Measurements from ENCODE around the gene CCDC40. TPM values are rescaled to one million over a fixed set of nuclear protein-coding genes. Genes with fewer than 3 reads are reported as not detected.

Gene CCDC40
- total and polyA plus RNA-seq, 2 of the 13 experiments (the other 11 are each of a cell fraction or from before 2014, with no cell fraction given), result 4.1 to 5.5 TPM

DNA sequence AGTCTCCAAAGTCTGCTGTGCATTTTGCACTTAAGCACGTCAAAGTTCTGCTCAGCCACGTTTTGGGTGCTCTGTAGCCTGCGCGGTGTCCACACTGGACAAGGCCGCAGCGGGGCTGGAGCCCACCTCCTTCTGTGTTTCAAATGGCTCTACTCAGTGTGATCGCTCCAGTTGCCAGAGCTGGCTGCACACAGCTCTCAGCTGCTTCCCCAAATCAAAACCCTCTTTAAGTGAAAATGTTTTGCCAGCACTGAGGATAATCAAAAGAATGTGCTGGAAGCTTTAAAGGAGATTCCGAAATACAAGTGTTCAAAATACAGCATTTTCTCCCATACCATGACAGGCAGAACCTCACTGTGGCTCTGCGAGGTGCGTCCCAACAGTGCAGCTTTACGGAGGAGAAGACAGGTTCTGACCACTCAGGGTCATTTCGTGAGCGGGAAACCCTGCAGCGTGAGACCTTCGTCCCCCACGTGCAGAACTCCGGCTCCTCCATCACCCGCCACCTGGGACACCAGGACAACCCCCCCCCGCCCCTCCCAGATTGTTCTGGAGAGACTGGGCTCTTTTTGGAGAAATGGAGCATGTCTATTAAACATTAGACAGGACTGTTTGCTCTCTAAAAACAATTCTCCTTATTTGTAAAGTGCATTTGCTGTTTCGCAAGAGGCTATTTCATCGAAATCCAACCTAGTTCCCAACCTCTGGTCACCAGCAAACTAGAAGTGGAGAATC, 17.4 kb upstream of the CCDC40 start (continued):
- TF ChIP-seq, protein P1, sequence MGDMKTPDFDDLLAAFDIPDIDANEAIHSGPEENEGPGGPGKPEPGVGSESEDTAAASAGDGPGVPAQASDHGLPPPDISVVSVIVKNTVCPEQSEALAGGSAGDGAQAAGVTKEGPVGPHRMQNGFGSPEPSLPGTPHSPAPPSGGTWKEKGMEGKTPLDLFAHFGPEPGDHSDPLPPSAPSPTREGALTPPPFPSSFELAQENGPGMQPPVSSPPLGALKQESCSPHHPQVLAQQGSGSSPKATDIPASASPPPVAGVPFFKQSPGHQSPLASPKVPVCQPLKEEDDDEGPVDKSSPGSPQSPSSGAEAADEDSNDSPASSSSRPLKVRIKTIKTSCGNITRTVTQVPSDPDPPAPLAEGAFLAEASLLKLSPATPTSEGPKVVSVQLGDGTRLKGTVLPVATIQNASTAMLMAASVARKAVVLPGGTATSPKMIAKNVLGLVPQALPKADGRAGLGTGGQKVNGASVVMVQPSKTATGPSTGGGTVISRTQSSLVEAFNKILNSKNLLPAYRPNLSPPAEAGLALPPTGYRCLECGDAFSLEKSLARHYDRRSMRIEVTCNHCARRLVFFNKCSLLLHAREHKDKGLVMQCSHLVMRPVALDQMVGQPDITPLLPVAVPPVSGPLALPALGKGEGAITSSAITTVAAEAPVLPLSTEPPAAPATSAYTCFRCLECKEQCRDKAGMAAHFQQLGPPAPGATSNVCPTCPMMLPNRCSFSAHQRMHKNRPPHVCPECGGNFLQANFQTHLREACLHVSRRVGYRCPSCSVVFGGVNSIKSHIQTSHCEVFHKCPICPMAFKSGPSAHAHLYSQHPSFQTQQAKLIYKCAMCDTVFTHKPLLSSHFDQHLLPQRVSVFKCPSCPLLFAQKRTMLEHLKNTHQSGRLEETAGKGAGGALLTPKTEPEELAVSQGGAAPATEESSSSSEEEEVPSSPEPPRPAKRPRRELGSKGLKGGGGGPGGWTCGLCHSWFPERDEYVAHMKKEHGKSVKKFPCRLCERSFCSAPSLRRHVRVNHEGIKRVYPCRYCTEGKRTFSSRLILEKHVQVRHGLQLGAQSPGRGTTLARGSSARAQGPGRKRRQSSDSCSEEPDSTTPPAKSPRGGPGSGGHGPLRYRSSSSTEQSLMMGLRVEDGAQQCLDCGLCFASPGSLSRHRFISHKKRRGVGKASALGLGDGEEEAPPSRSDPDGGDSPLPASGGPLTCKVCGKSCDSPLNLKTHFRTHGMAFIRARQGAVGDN (CRISPR knock-in tag; IDR thresholded peaks at IDR 0.05), result peak; percentile 97
- TF ChIP-seq, protein P2, sequence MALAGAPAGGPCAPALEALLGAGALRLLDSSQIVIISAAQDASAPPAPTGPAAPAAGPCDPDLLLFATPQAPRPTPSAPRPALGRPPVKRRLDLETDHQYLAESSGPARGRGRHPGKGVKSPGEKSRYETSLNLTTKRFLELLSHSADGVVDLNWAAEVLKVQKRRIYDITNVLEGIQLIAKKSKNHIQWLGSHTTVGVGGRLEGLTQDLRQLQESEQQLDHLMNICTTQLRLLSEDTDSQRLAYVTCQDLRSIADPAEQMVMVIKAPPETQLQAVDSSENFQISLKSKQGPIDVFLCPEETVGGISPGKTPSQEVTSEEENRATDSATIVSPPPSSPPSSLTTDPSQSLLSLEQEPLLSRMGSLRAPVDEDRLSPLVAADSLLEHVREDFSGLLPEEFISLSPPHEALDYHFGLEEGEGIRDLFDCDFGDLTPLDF (CRISPR knock-in tag; IDR thresholded peaks at IDR 0.05), result peak; percentile 27; the same call in 1 of the 2 replicates
- TF ChIP-seq, protein P3, sequence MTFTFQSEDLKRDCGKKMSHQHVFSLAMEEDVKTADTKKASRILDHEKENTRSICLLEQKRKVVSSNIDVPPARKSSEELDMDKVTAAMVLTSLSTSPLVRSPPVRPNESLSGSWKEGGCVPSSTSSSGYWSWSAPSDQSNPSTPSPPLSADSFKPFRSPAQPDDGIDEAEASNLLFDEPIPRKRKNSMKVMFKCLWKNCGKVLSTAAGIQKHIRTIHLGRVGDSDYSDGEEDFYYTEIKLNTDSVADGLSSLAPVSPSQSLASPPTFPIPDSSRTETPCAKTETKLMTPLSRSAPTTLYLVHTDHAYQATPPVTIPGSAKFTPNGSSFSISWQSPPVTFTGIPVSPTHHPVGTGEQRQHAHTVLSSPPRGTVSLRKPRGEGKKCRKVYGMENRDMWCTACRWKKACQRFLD (CRISPR knock-in tag; IDR thresholded peaks at IDR 0.05; ENCODE audit: borderline replicate concordance), result peak; percentile 42; the same call in 1 of the 2 replicates
- TF ChIP-seq HIVEP1 (CRISPR knock-in tag; IDR thresholded peaks at IDR 0.05) (0 out of 2 replicates have a peak, but pooled peaks have one; percentile 26), SMAD1 (CRISPR knock-in tag; IDR thresholded peaks at IDR 0.05; ENCODE audit: borderline replicate concordance, low read depth) (0 out of 2 replicates have a peak, but pooled peaks have one; percentile 14), TCF7 (IDR thresholded peaks at IDR 0.05; ENCODE audit: low read depth) (no peak), FOXK2 (IDR thresholded peaks at IDR 0.05) (no peak), ZSCAN31 (CRISPR knock-in tag; IDR thresholded peaks at IDR 0.05; ENCODE audit: low read depth) (no peak), NFIB (CRISPR knock-in tag; IDR thresholded peaks at IDR 0.05; ENCODE audit: borderline replicate concordance) (no peak), KLF6 (CRISPR knock-in tag; IDR thresholded peaks at IDR 0.05) (no peak), SSRP1 (CRISPR knock-in tag; IDR thresholded peaks at IDR 0.05) (no peak; the same call in 1 of the 2 replicates), ZNF619 (CRISPR knock-in tag; IDR thresholded peaks at IDR 0.05) (0 out of 2 replicates have a peak, but pooled peaks have one; percentile 63), TP53 (CRISPR knock-in tag; conservative IDR thresholded peaks at IDR 0.05) (no peak), ZNF460 (CRISPR knock-in tag; IDR thresholded peaks at IDR 0.05; ENCODE audit: borderline replicate concordance) (no peak), SMC3 (IDR thresholded peaks at IDR 0.05; ENCODE audit: low read length) (no peak), ZNF780A (CRISPR knock-in tag; IDR thresholded peaks at IDR 0.05) (no peak), HDAC1 (CRISPR knock-in tag; IDR thresholded peaks at IDR 0.05) (no peak), ZNF234 (CRISPR knock-in tag; conservative IDR thresholded peaks at IDR 0.05) (peak; percentile 86; the same call in 1 of the 2 replicates), ZNF256 (CRISPR knock-in tag; conservative IDR thresholded peaks at IDR 0.05) (peak; percentile 83; the same call in 1 of the 2 replicates), EP300 (IDR thresholded peaks at IDR 0.05; ENCODE audit: low read depth in 2 of 2, low read length in 2 of 2) (peak in 1 of 2 experiments; percentile 59; a peak in 1 of 4 replicates), EP300 (CRISPR knock-in tag; IDR thresholded peaks at IDR 0.05; ENCODE audit: borderline replicate concordance) (peak; percentile 10; the same call in 1 of the 2 replicates), SIX1 (CRISPR knock-in tag; IDR thresholded peaks at IDR 0.05; ENCODE audit: borderline replicate concordance) (no peak)
- TF ChIP-seq, protein P4, sequence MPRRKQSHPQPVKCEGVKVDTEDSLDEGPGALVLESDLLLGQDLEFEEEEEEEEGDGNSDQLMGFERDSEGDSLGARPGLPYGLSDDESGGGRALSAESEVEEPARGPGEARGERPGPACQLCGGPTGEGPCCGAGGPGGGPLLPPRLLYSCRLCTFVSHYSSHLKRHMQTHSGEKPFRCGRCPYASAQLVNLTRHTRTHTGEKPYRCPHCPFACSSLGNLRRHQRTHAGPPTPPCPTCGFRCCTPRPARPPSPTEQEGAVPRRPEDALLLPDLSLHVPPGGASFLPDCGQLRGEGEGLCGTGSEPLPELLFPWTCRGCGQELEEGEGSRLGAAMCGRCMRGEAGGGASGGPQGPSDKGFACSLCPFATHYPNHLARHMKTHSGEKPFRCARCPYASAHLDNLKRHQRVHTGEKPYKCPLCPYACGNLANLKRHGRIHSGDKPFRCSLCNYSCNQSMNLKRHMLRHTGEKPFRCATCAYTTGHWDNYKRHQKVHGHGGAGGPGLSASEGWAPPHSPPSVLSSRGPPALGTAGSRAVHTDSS (CRISPR knock-in tag; conservative IDR thresholded peaks at IDR 0.05), result no peak
